22Rv1 (cell line): ENCODE data around the gene GPD2.

Experiments
- H3K27ac ChIP-seq: fragments of 450-650 bp; 2 replicates; pipeline ENCODE4 v1.5.1; 2017
- CTCF ChIP-seq: fragments of 450-650 bp; IDR thresholded peaks from 2 replicates; pipeline ENCODE4 v1.5.1; 2017; ENCODE audit warnings: mild to moderate bottlenecking
- ZFX ChIP-seq: fragments of 450-650 bp; IDR thresholded peaks from 2 replicates; pipeline ENCODE4 v1.6.1; 2017; ENCODE audit warnings: antibody characterized with exemption, borderline replicate concordance

Gene GPD2

GRCh38 chr2:156537141-156537540, 101.0 kb downstream of the GPD2 start:
- no peak for TF ChIP-seq ZFX
- no peak for TF ChIP-seq CTCF
- no peak overlapping the region for H3K27ac ChIP-seq

GRCh38 chr2:156538083-156538504, 101.9 kb downstream of the GPD2 start:
- no peak for TF ChIP-seq ZFX
- TF ChIP-seq CTCF: no peak
- no peak overlapping the region for H3K27ac ChIP-seq

- H3K27ac ChIP-seq: no peak overlapping the region
- TF ChIP-seq ZFX (no peak), CTCF (no peak)
These were observed 103.1 kb downstream of the GPD2 start for GRCh38 chr2:156539086-156539860.

- TF ChIP-seq CTCF: no peak
- H3K27ac ChIP-seq: no peak overlapping the region
These were observed 104.5 kb downstream of the GPD2 start for GRCh38 chr2:156540706-156541105.

GRCh38 chr2:156541229-156541628, 105.0 kb downstream of the GPD2 start:
- H3K27ac ChIP-seq: no peak overlapping the region
- TF ChIP-seq CTCF (no peak), ZFX (no peak)

GRCh38 chr2:156541706-156542105, 105.5 kb downstream of the GPD2 start:
- H3K27ac ChIP-seq: no peak overlapping the region
- TF ChIP-seq ZFX (no peak), CTCF (no peak)

GRCh38 chr2:156548413-156548812, 112.2 kb downstream of the GPD2 start:
- TF ChIP-seq ZFX: no peak
- no peak overlapping the region for H3K27ac ChIP-seq
